Panc1 (cell line): ENCODE data around the gene GABARAP.

Experiments
- CTCF ChIP-seq: fragments of 450-650 bp; IDR thresholded peaks from 2 replicates; pipeline ENCODE4 v1.5.1; 2017; ENCODE audit warnings: mild to moderate bottlenecking
- POLR2AphosphoS5 ChIP-seq: IDR thresholded peaks from 2 replicates; pipeline ENCODE4 v1.6.1; 2012; ENCODE audit warnings: mild to moderate bottlenecking, low read depth, low read length, moderate library complexity

- TF ChIP-seq CTCF (no peak), POLR2AphosphoS5 (0 out of 2 replicates have a peak, but pooled peaks have one; percentile 17)
Observed at GRCh38 chr17:7224110-7224509, 18.1 kb downstream of the GABARAP start.
